Endothelial cell of umbilical vein (primary cell): Measurements from ENCODE around the gene CUX1. TPM values are rescaled to one million over a fixed set of nuclear protein-coding genes. Genes with fewer than 3 reads are reported as not detected.

ENCODE experiments used
- BruUV-seq: library from RNA; stranded (reverse); fragments of 400-500 nt; replicated peaks from 2 replicates; lab custom pipeline; 2021; lab: Mats Ljungman, UMichigan
- CTCF ChIA-PET: fragments of 300-600, 350-600 bp; sonication (Branson Sonifier 250); formaldehyde crosslinking; loops from one replicate; lab custom pipeline; 2021; ENCODE audit warnings: antibody characterized with exemption, inconsistent platforms; lab: Charles Lee
- POLR2A ChIA-PET: fragments of 300-600, 350-600 bp; sonication (Branson Sonifier 250); formaldehyde crosslinking; loops from one replicate; lab custom pipeline; 2021; ENCODE audit warnings: antibody characterized with exemption, inconsistent platforms; lab: Charles Lee
- DNase-seq: peaks from one replicate; pipeline ENCODE4 v3.0.0-alpha.2; 2011; ENCODE audit warnings: low read depth, low spot score
- FAIRE-seq: peaks from 2 replicates; lab custom pipeline; 2011; peaks lifted over from hg19 to GRCh38; lab: Jason Lieb, UNC
- H2AFZ ChIP-seq: 2 replicates; pipeline ENCODE4 v1.6.0; 2012; ENCODE audit warnings: low read depth, low read length, control low read depth, inconsistent platforms
- H3K27ac ChIP-seq: 2 replicates; pipeline ENCODE4 v1.5.1; 2011; ENCODE audit warnings: low read depth, mild to moderate bottlenecking, control low read depth, low read length, moderate library complexity; ENCODE audit not compliant: insufficient read depth
- H3K27me3 ChIP-seq, 2 experiments: 2 replicates each; pipeline versions ENCODE4 v1.6.0 to v1.6.1; 2011; ENCODE audit warnings: low read length in 2 of 2, mixed read lengths in 1 of 2; ENCODE audit not compliant: control insufficient read depth in 2 of 2, insufficient read depth in 2 of 2
- H3K36me3 ChIP-seq, 2 experiments: 2 replicates in 1 of 2; 3 replicates in 1 of 2; pipeline ENCODE4 v1.5.1; 2011; ENCODE audit warnings: low read length in 2 of 2, mild to moderate bottlenecking in 1 of 2, moderate library complexity in 1 of 2; ENCODE audit not compliant: control insufficient read depth in 2 of 2, insufficient read depth in 2 of 2; ENCODE audit errors: extremely low read depth in 1 of 2
- H3K4me1 ChIP-seq: 3 replicates; pipeline ENCODE4 v1.5.1; 2011; ENCODE audit warnings: mild to moderate bottlenecking, low read length; ENCODE audit not compliant: control insufficient read depth, insufficient read depth; ENCODE audit errors: extremely low read depth
- H3K4me2 ChIP-seq: 2 replicates; pipeline ENCODE4 v1.6.1; 2011; ENCODE audit warnings: low read length, control low read depth, mixed read lengths; ENCODE audit not compliant: insufficient read depth
- H3K4me3 ChIP-seq, 3 experiments: fragments of 200-600 bp in 1 of 3; sonication (generic), shearing (Covaris generic) in 1 of 3; replicated peaks in 1 of 3; 2 replicates each; pipeline ENCODE4 v1.5.1; 2011 to 2016; ENCODE audit warnings: control low read depth in 3 of 3, low read length in 3 of 3, mild to moderate bottlenecking in 2 of 3, inconsistent platforms in 1 of 3, low read depth in 1 of 3, moderate library complexity in 1 of 3; ENCODE audit not compliant: insufficient read depth in 1 of 3
- H3K79me2 ChIP-seq: 2 replicates; pipeline ENCODE4 v1.6.0; 2012; ENCODE audit warnings: low read length, inconsistent platforms; ENCODE audit not compliant: control insufficient read depth, insufficient read depth
- H3K9ac ChIP-seq: replicated peaks from 2 replicates; pipeline ENCODE3; 2011; ENCODE audit warnings: low read length, control low read depth; ENCODE audit not compliant: insufficient read depth; ENCODE audit errors: extremely low read depth
- H3K9me1 ChIP-seq: replicated peaks from 3 replicates; pipeline ENCODE4 v1.6.0; 2011; ENCODE audit warnings: mild to moderate bottlenecking, low read length; ENCODE audit not compliant: control insufficient read depth, insufficient read depth; ENCODE audit errors: extremely low read depth
- H3K9me3 ChIP-seq: replicated peaks from 2 replicates; pipeline ENCODE4 v1.5.1; 2012; ENCODE audit warnings: low read length, inconsistent platforms; ENCODE audit not compliant: control insufficient read depth, insufficient read depth
- H4K20me1 ChIP-seq: replicated peaks from 2 replicates; pipeline ENCODE3; 2011; ENCODE audit warnings: mild to moderate bottlenecking, low read length; ENCODE audit not compliant: control insufficient read depth, insufficient read depth; ENCODE audit errors: extremely low read depth
- CTCF ChIP-seq, 2 donors: IDR thresholded peaks; 1 replicate in 1 of 2; 2 replicates in 1 of 2; pipeline ENCODE4 v1.5.1; 2011; ENCODE audit warnings: low read length in 2 of 2, mild to moderate bottlenecking in 2 of 2, moderate library complexity in 2 of 2, control low read depth in 1 of 2, inconsistent platforms in 1 of 2, low read depth in 1 of 2; ENCODE audit not compliant: insufficient read depth in 1 of 2; ENCODE audit errors: extremely low read depth in 1 of 2
- EZH2 ChIP-seq: IDR thresholded peaks from 2 replicates; pipeline ENCODE4 v1.6.1; 2012; ENCODE audit warnings: borderline replicate concordance, low read depth, mild to moderate bottlenecking, moderate library complexity, low read length, inconsistent platforms; ENCODE audit not compliant: severe bottlenecking
- FOS ChIP-seq: IDR thresholded peaks from 2 replicates; pipeline ENCODE4 v1.6.1; 2011; ENCODE audit warnings: mild to moderate bottlenecking, low read length, moderate library complexity, borderline replicate concordance; ENCODE audit not compliant: insufficient read depth
- GATA2 ChIP-seq: IDR thresholded peaks from 2 replicates; pipeline ENCODE4 v1.7.0; 2011; ENCODE audit warnings: low read depth, mild to moderate bottlenecking, moderate library complexity, mixed read lengths, low read length; ENCODE audit not compliant: insufficient read length, insufficient read depth
- JUN ChIP-seq: IDR thresholded peaks from 2 replicates; pipeline ENCODE4 v1.6.1; 2011; ENCODE audit warnings: borderline replicate concordance, low read depth; ENCODE audit not compliant: insufficient read length, insufficient read depth
- MAX ChIP-seq: IDR thresholded peaks from 2 replicates; pipeline ENCODE4 v1.6.1; 2011; ENCODE audit not compliant: insufficient read depth, insufficient read length
- MYC ChIP-seq: IDR thresholded peaks from one replicate; pipeline ENCODE4 v1.6.1; 2011; ENCODE audit warnings: mild to moderate bottlenecking, low read depth, low read length
- POLR2A ChIP-seq: IDR thresholded peaks from 2 replicates; pipeline ENCODE4 v1.6.1; 2012; ENCODE audit warnings: low read depth, mild to moderate bottlenecking, control low read depth, low read length
- POLR2AphosphoS5 ChIP-seq: IDR thresholded peaks from 2 replicates; pipeline ENCODE4 v1.6.1; 2012; ENCODE audit warnings: low read depth, mild to moderate bottlenecking, control low read depth, low read length, moderate library complexity; ENCODE audit not compliant: insufficient read depth
- dilution Hi-C: fragments of 300-500 bp; cut with MboI; formaldehyde crosslinking; loops from one replicate; pipeline ENCODE4 v1.15.0; 2019; ENCODE audit warnings: low sequenced_read_pairs; ENCODE audit not compliant: extremely low pct_ligation_motif_present
- intact Hi-C: fragments of 100-400 bp; cut with micrococcal nuclease; formaldehyde crosslinking; loops from one replicate; pipeline ENCODE4 v1.10.0; 2022
- polyA plus RNA-seq, 4 experiments: library from polyadenylated mRNA; depleted of rRNA in 3 of 4; stranded (reverse) in 3 of 4; unstranded in 1 of 4; fragments of >200 nt; gene quantifications; 2 replicates each; pipeline versions ENCODE4 v1.2.1 to v1.2.3, GENCODE V29; 2011 to 2012; ENCODE audit warnings: missing spikeins in 1 of 4
- total RNA-seq: library from RNA; stranded (reverse); gene quantifications from 2 replicates; pipeline ENCODE4 v1.2.3, GENCODE V29; 2021

The CUX1 gene
- total and polyA plus RNA-seq, 2 donors (not counting 3 experiments of a cell fraction or from before 2014, with no cell fraction given), result 13.8 to 49.8 TPM

- TF ChIP-seq JUN (no peak), GATA2 (no peak), POLR2A (no peak), MAX (no peak), CTCF (IDR thresholded peaks at IDR 0.05; ENCODE audit: extremely low read depth in 1 of 2, insufficient read depth in 1 of 2, low read depth in 1 of 2, low read length in 2 of 2) (no peak), EZH2 (no peak), FOS (no peak), POLR2AphosphoS5 (no peak), MYC (no peak)
- Histone ChIP-seq H3K4me3 (no peak overlapping the region), H3K79me2 (no peaks in the 10 kb centered on the region), H3K27me3 (no peaks in the 10 kb centered on the region), H3K4me1 (no peaks in the 10 kb centered on the region), H3K9ac (no peak overlapping the region), H3K4me2 (no peak overlapping the region), H3K9me1 (no peaks in the 10 kb centered on the region), H4K20me1 (no peaks in the 10 kb centered on the region), H3K27ac (no peak overlapping the region), H3K9me3 (no peaks in the 10 kb centered on the region), H3K36me3 (no peaks in the 10 kb centered on the region), H2AFZ (no peak overlapping the region)
- BruUV-seq, result no TSS peak
- intact Hi-C loops, result no loop called here
- CTCF ChIA-PET, result no interaction called here
- POLR2A ChIA-PET, result no interaction called here
- dilution Hi-C loops, result no loop called here
- DNase-seq (no peak), FAIRE-seq (no peak)
Observed at GRCh38 chr7:102089175-102090098, 272.0 kb downstream of the CUX1 start.
